GM21723 (cell line): Measurements from ENCODE around the gene GADL1.

ENCODE experiments used
- ATAC-seq: cut with Tn5 transposase; IDR thresholded peaks from one replicate; pipeline ENCODE4 v1.9.1; 2021; ENCODE audit warnings: mild to moderate bottlenecking, moderate library complexity; ENCODE audit not compliant: unreplicated experiment

The GADL1 gene

GRCh38 chr3:30680789-30681648 lies 213.4 kb downstream of the GADL1 start:
- ATAC-seq: no peak

GRCh38 chr3:30679045-30679444 lies 215.4 kb downstream of the GADL1 start:
- ATAC-seq: no peak

- ATAC-seq: no peak
Observed at GRCh38 chr3:30677347-30677685, 217.1 kb downstream of the GADL1 start.

- no peak for ATAC-seq
Observed at GRCh38 chr3:30676424-30677346, 217.8 kb downstream of the GADL1 start.
